Kidney glomerular epithelial cell (primary cell): ENCODE results near the gene MED16.
"Not testable (repeated sequence)": the region's sequence is repeated elsewhere in the genome, so short reads cannot be mapped to it uniquely, and the experiment has no call there.

Source experiments
- DNase-seq: peaks from one replicate; lab custom pipeline; 2025; lab: John Stamatoyannopoulos, UW

The MED16 gene

DNA sequence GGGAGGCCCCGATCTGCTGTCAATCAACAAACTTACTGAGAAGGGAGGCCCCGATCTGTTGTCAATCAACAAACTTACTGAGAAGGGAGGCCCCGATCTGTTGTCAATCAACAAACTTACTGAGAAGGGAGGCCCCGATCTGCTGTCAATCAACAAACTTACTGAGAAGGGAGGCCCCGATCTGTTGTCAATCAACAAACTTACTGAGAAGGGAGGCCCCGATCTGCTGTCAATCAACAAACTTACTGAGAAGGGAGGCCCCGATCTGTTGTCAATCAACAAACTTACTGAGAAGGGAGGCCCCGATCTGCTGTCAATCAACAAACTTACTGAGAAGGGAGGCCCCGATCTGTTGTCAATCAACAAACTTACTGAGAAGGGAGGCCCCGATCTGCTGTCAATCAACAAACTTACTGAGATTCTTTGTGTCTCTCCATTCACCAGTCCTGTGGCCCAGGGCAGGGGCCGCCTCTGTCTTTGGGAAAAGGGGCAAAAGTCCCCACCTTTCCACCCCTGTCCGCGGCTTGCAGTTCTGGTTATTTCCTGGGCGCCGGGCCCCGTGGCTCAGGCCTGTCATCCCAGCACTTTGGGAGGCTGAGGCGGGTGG is 39.3 kb downstream of the MED16 start:
- DNase-seq = not testable (repeated sequence)

GRCh38 chr19:853014-853585 is 39.9 kb downstream of the MED16 start:
- no peak for DNase-seq

- no peak for DNase-seq
These were observed 40.6 kb downstream of the MED16 start, which contains the start of gene ELANE for GRCh38 chr19:852136-853013. Gene ELANE (plus strand): TSS chr19:852303. CDS start chr19:852329, 26 bp downstream.

DNA sequence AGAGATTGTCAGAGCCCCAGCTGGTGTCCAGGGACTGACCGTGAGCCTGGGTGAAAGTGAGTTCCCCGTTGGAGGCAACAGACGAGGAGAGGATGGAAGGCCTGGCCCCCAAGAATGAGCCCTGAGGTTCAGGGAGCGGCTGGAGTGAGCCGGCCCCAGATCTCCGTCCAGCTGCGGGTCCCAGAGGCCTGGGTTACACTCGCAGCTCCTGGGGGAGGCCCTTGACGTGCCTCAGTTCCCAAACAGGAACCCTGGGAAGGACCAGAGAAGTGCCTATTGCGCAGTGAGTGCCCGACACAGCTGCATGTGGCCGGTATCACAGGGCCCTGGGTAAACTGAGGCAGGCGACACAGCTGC is 42.0 kb downstream of the MED16 start:
- DNase-seq = no peak

GRCh38 chr19:850221-850978 is 42.6 kb downstream of the MED16 start:
- no peak for DNase-seq

DNA sequence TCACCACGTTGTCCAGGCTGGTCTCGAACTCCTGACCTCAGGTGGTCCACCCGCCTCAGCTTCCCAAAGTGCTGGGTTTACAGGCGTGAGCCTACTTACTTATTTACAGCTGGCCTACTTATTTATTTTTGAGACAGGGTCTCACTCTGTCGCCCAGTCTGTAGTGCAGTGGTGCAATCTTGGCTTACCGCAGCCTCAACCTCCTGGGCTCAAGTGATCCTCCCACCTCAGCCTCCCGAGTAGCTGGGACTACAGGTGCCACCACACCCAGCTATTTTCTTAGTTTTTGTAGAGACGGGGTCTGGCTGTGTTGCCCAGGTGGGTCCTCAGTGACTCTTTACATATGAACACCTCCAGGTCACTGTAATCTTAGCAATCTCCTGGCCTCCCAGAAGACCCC is 43.8 kb downstream of the MED16 start:
- DNase-seq = not testable (repeated sequence)

DNA sequence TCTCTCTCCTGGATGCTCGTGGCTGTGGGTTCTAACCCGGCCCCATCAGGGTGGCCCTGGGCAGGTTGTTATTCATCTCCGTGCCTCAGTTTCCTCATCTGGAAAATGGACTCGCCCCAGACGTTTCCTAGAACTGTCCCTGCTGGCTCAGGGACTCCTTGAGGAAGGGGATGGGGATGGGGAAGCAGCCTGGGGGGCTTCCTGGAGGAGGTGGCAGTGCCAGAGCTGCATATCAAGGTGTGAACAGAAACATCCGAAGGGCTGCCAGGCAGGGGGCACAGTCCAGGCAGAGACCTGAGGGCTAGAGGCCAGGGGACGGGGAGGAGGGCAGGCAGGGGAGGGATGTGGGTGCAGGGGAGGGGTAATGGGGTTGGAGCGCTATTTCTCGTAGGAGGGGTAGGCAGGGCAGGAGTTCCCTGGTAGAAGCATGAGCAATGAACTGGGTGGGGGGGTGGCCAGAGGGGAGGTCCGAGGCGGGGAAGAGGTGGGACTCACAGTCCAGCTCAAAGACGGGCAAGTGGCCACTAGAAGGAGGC is 44.5 kb downstream of the MED16 start:
- DNase-seq = no peak

- no peak for DNase-seq
These were observed 47.1 kb downstream of the MED16 start for GRCh38 chr19:845707-846521.

GRCh38 chr19:844546-844971 is 48.4 kb downstream of the MED16 start:
- no peak for DNase-seq

DNA sequence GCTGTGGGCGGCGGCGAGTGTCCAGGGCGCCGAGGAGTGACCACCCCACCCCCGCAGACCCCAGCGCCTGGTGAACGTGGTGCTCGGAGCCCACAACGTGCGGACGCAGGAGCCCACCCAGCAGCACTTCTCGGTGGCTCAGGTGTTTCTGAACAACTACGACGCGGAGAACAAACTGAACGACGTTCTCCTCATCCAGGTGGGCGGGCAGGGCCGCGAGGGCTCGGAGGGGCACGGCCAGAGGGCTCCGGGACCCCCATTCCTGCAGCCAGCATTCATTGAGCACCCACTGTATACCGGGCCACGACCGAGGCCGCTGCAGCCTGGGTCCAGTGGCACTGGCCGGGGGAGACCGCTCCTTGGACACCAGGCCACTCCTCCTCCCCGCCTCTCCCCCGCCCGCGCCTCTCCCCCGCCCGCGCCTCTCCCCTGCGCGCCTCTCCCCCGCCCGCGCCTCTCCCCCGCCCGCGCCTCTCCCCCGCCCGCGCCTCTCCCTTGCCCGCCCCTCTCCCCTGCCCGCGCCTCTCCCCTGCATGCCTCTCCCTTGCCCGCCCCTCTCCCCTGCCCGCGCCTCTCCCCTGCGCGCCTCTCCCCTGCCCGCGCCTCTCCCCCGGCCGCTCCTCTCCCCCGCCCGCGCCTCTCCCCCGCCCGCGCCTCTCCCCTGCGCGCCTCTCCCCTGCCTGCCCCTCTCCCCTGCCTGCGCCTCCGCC is 49.0 kb downstream of the MED16 start:
- DNase-seq = no peak

GRCh38 chr19:843180-843835 is 49.7 kb downstream of the MED16 start:
- DNase-seq = no peak

GRCh38 chr19:842802-843179 is 50.2 kb downstream of the MED16 start:
- DNase-seq = not testable (repeated sequence)

DNA sequence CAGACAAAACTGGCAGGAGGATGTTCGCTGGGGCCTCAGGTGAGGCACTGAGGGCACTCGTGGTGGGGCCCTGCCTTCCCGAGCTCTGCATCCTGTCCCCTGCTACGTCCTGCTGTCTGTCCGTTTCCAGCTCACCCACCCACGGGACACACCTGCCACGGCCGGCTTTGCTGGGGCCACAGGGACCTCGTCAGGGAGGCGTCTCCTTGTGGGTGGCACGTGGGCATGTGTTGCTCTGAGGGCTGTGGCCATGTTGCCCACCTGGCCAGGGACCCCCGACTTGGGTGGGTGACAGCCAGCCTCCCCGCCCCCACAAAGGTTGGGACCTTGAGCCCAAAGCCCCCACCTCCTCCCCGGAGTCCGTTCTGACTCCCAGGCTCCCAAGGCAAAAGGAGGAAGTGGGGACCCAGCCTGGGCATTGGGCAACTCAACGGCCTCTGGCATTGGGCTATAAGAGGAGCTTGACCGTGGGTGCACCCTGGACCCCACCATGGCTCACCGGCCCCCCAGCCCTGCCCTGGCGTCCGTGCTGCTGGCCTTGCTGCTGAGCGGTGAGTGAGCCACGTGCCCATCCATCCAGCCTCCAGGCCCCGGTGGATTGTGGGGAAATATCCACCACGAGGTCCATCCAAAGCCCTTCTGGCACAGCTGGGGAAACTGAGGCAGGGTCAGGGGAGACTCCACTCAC is 52.3 kb downstream of the MED16 start, which contains the start of gene PRTN3:
Gene PRTN3 (plus strand): TSS at position 481 of the 688 bp plus-strand sequence. CDS start 10 bp downstream, at position 491.
- no peak for DNase-seq

DNA sequence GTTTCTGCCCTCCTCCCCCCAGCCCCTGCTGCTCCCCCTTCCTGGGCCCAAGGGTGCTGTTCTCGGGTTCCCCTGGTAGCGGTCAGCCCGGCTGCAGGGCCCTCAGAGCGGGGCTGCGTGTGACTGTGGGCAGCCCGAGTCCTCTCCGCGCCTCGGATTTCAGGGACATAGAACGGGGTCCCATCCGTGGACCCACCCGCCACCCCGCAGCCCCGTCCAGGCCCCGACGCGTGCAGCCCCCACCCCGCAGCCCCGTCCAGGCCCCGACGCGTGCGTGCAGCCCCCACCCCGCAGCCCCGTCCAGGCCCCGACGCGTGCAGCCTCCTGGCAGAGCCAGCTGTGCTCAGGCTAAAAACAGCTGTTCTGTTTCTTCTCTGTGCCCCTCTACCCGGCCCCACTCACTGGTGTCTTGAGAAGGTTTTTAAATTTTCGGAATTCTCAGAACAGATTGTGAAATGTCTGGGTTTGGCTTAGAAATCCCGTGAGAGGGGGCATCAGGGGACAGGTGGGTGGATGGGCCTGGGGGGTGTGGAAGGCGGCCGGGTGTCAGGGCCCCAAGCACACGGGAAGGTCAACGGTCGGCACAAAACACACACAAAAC is 57.7 kb downstream of the MED16 start:
- no peak for DNase-seq

DNA sequence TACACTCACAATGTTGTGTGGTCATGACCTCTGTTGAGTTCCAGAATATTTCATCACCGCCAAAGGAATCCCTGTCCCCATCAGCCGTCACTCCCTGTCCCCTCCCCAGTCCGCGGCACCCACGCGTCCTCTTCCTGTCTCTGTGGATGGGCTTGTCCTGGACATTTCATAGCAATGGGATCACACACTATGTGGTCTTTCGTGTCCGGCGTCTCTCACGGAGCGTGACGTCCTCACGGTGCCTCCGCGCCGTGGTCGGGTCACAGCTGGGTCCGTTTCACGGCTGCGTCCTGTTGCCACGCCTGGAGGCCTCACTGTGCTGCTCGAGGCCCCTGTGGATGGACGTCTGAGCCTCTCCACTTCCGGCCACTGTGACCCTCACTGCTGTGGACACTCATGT is 58.8 kb downstream of the MED16 start:
- no peak for DNase-seq

- DNase-seq = no peak
These were observed 61.3 kb downstream of the MED16 start for GRCh38 chr19:831407-832369.

DNA sequence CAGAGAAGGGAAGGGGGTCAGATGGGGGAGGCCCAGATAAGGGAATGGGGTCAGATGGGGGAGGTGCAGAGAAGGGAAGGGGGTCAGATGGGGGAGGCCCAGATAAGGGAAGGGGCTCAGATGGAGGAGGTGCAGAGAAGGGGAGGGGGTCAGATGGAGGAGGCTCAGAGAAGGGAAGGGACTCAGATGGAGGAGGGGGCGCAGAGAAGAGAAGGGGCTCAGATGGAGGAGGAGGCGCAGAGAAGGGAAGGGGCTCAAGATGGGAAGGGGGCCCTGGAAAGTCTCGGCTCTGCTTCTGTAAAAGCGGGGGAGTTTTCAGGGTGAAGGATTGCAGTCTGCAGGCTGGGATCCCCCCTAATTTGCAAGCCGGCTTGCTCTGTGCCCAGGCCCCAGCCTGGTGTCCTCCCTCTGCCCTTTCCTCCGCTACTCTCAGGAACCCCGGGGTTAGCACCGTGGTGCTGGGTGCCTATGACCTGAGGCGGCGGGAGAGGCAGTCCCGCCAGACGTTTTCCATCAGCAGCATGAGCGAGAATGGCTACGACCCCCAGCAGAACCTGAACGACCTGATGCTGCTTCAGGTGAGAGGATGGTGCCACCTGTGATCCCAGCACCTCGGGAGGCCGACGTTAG is 63.7 kb downstream of the MED16 start:
- no peak for DNase-seq
